ENCODE results near the gene ALK. TPM values are rescaled to one million over a fixed set of nuclear protein-coding genes. Genes with fewer than 3 reads are reported as not detected.

The ALK gene
- total RNA-seq, 4 donors from 2014 or later: 0.32 to 0.42 TPM; not detected in 2

DNA sequence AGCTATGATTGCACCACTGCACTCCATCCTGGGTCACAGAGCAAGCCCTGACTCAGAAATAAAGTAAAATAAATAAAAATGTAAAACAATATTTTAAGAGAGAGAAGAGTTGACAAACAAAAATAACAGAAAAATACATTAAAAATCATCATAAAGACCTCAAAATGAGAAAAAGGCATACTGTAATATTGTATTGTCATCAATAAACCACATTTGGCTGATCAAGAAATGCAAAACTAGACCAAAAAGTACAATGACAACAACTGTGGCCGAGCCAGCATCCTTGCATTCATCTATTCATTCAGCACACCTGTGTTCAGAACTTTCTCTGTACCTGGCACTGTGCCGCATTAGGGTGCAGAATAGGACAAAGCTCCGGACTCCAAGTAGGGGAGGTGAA is 121.8 kb downstream of the ALK start:
- Histone ChIP-seq H3K4me1 (no peaks in the 10 kb centered on the region), H3K27me3 (peaks cover 12% of the 10 kb centered on the region), H3K36me3 (no peaks in the 10 kb centered on the region), H3K27ac (no peak overlapping the region), H3K9me3 (no peaks in the 10 kb centered on the region), H3K4me3 (no peak overlapping the region)
- DNase-seq (ENCODE audit: low spot score in 2 of 2): no peak
- WGBS: 90% methylated on average over 3 of the region's 3 CpGs
- no peak for TF ChIP-seq POLR2A (IDR thresholded peaks at IDR 0.05)
- no peak for TF ChIP-seq POLR2AphosphoS5 (IDR thresholded peaks at IDR 0.05)
- no peak for TF ChIP-seq EP300 (IDR thresholded peaks at IDR 0.05)
- no peak for TF ChIP-seq CTCF (IDR thresholded peaks at IDR 0.05)

DNA sequence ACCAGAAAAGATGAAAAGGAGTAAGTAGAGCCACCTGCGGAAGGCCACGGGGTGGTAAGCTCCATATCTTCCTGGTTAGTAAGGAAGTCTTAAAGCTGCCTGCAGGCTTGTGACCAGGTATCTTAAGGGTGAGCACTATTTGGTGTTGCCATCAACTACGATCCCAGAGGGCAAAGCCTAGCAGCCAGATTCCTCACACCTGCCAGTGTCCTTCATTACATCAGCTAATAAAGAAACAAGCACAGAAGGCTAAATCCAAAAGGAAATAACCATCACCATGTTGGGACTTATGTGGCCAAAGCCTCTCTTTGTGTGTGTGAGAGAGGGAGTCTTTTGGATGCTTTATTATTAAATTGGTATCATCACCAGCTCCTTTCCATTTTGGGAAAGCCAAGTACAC is 123.5 kb downstream of the ALK start:
- H3K4me3 ChIP-seq: no peak overlapping the region
- H3K27me3 ChIP-seq: peaks cover 12% of the 10 kb centered on the region
- TF ChIP-seq CTCF (IDR thresholded peaks at IDR 0.05): no peak
- TF ChIP-seq POLR2A (IDR thresholded peaks at IDR 0.05): no peak
- no peak for TF ChIP-seq EP300 (IDR thresholded peaks at IDR 0.05)
- TF ChIP-seq POLR2AphosphoS5 (IDR thresholded peaks at IDR 0.05): no peak
- H3K9me3 ChIP-seq: no peaks in the 10 kb centered on the region
- H3K4me1 ChIP-seq: no peaks in the 10 kb centered on the region
- H3K27ac ChIP-seq: no peak overlapping the region
- WGBS: 62% methylated on average over 3 of the region's 3 CpGs
- DNase-seq (ENCODE audit: low spot score in 2 of 2): no peak
- H3K36me3 ChIP-seq: no peaks in the 10 kb centered on the region

- Histone ChIP-seq H3K27ac (no peak overlapping the region), H3K27me3 (peaks cover 12% of the 10 kb centered on the region), H3K4me1 (no peaks in the 10 kb centered on the region), H3K9me3 (no peaks in the 10 kb centered on the region), H3K4me3 (no peak overlapping the region), H3K36me3 (no peaks in the 10 kb centered on the region)
- 46% methylated on average over 4 of the region's 4 CpGs for WGBS
- TF ChIP-seq POLR2AphosphoS5 (IDR thresholded peaks at IDR 0.05) (no peak), CTCF (IDR thresholded peaks at IDR 0.05) (no peak), POLR2A (IDR thresholded peaks at IDR 0.05) (no peak), EP300 (IDR thresholded peaks at IDR 0.05) (no peak)
- DNase-seq (ENCODE audit: low spot score in 2 of 2): no peak
Observed at GRCh38 chr2:29796446-29796845, 124.9 kb downstream of the ALK start.

- no peak for TF ChIP-seq CTCF (IDR thresholded peaks at IDR 0.05)
- no peak for DNase-seq (ENCODE audit: low spot score in 2 of 2)
- Histone ChIP-seq H3K36me3 (no peaks in the 10 kb centered on the region), H3K27me3 (peaks cover 2% of the 10 kb centered on the region), H3K27ac (no peak overlapping the region), H3K4me1 (no peaks in the 10 kb centered on the region), H3K4me3 (no peak overlapping the region), H3K9me3 (no peaks in the 10 kb centered on the region)
- 89% methylated on average over 5 of the region's 5 CpGs for WGBS
Observed at GRCh38 chr2:29789911-29790485, 131.4 kb downstream of the ALK start.

DNA sequence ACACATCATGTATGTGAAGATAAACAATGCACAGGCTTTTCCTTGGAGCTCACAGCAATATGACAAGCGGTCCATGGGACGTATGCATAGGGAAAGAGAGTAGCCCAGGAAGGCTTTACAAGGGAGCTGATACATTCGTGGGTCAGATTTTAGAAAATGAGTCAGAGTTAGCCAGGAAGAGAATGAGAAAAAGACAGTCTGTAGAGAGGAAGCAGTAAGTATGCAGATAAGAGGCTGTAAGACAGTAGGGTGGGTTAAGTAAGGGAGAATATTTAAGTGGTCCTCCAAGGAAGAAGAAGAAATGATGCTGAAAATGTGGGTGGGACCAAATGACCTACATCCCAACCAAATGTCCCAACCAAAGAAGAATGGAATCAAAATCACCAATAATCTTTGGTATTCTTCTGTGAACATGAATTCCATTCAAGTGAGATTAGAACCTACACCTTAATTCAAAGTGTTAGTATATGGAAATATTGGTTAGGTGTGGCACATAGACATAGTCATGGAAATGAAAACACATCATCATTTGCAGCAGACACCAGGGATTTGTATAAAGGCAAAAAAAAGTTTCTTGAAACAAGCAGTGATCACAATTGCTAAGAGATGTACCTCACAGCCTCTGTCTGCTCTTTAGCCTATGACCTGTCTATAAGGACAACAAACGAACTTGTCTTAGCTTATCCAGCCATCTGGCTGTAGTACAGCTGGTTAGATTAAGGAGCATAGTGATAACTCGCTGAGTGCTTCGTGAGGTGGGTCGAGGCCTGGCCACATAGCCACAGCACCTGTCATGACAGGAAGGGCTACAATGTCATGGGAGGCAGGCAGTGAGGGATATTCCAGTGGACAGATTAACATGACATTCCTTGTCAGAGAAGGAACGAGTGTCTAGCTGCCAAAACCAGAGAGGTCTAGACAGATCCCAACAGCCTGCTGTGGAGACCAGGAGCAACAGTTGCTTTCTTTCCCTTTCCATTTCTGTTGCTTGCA is 133.6 kb downstream of the ALK start:
- DNase-seq (ENCODE audit: low spot score in 2 of 2): no peak
- Histone ChIP-seq H3K4me1 (no peaks in the 10 kb centered on the region), H3K27me3 (peaks cover 4% of the 10 kb centered on the region), H3K4me3 (no peak overlapping the region), H3K9me3 (no peaks in the 10 kb centered on the region), H3K36me3 (no peaks in the 10 kb centered on the region), H3K27ac (no peak overlapping the region)
- WGBS: 82% methylated on average over 8 of the region's 8 CpGs
- TF ChIP-seq POLR2AphosphoS5 (IDR thresholded peaks at IDR 0.05): no peak
- no peak for TF ChIP-seq CTCF (IDR thresholded peaks at IDR 0.05)
- TF ChIP-seq EP300 (IDR thresholded peaks at IDR 0.05): no peak
- TF ChIP-seq POLR2A (IDR thresholded peaks at IDR 0.05): no peak
